Liver (tissue), 3 donors: ENCODE measurements around the gene C1orf52.

Experiments used
- JUND ChIP-seq, 2 donors: IDR thresholded peaks; 2 replicates each; pipeline ENCODE4 v1.6.1; 2016; ENCODE audit warnings: antibody characterized with exemption in 2 of 2
- MAX ChIP-seq: IDR thresholded peaks from 2 replicates; pipeline ENCODE4 v1.6.1; 2016; ENCODE audit warnings: antibody characterized with exemption
- REST ChIP-seq: IDR thresholded peaks from 2 replicates; pipeline ENCODE4 v1.6.1; 2016; ENCODE audit warnings: antibody characterized with exemption, mild to moderate bottlenecking
- YY1 ChIP-seq: IDR thresholded peaks from 2 replicates; pipeline ENCODE4 v1.6.1; 2016; ENCODE audit warnings: antibody characterized with exemption, mild to moderate bottlenecking
- TF ChIP-seq, protein P1 (sequence below): fragments of 150-350 bp; IDR thresholded peaks from 2 replicates; pipeline ENCODE4 v1.5.1; 2017; ENCODE audit warnings: improper control_type of control experiment, low read depth, low read length; ENCODE audit not compliant: missing input control
- TF ChIP-seq, protein P2 (sequence below): IDR thresholded peaks from 2 replicates; pipeline ENCODE4 v1.6.1; 2016; ENCODE audit warnings: antibody characterized with exemption
- donor health status: healthy.
- donor health status: healthy.

DNA sequence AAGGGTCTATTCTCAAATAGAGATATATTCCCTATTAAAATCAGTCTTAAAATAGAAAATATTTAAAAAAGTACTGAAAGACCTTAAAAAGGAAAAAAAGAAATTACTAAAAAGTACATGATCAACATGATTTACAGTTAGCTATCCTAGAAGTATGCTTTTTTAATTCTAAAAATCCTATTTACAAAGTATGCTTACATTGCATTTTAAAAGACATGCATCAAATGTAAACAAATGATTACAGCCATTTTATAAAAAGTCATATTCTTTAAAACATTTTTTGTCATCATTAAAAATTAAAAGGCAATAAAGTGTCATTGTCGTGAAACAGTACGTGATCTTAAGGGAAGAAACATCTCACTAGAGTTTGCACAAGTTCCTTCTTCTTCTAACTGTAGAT lies 7.9 kb upstream of the C1orf52 start:
- TF ChIP-seq MAX (no peak), YY1 (no peak), JUND (IDR thresholded peaks at IDR 0.05) (no peak), REST (no peak)
- TF ChIP-seq, protein P1, sequence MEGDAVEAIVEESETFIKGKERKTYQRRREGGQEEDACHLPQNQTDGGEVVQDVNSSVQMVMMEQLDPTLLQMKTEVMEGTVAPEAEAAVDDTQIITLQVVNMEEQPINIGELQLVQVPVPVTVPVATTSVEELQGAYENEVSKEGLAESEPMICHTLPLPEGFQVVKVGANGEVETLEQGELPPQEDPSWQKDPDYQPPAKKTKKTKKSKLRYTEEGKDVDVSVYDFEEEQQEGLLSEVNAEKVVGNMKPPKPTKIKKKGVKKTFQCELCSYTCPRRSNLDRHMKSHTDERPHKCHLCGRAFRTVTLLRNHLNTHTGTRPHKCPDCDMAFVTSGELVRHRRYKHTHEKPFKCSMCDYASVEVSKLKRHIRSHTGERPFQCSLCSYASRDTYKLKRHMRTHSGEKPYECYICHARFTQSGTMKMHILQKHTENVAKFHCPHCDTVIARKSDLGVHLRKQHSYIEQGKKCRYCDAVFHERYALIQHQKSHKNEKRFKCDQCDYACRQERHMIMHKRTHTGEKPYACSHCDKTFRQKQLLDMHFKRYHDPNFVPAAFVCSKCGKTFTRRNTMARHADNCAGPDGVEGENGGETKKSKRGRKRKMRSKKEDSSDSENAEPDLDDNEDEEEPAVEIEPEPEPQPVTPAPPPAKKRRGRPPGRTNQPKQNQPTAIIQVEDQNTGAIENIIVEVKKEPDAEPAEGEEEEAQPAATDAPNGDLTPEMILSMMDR = no peak
- TF ChIP-seq, protein P2, sequence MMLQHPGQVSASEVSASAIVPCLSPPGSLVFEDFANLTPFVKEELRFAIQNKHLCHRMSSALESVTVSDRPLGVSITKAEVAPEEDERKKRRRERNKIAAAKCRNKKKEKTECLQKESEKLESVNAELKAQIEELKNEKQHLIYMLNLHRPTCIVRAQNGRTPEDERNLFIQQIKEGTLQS = no peak
